ENCODE data around the gene CHTF18. TPM values are rescaled to one million over a fixed set of nuclear protein-coding genes. Genes with fewer than 3 reads are reported as not detected.

CHTF18 gene
- total and polyA plus RNA-seq, 8 donors, result 18.8 to 35.5 (median 24.4) TPM

DNA sequence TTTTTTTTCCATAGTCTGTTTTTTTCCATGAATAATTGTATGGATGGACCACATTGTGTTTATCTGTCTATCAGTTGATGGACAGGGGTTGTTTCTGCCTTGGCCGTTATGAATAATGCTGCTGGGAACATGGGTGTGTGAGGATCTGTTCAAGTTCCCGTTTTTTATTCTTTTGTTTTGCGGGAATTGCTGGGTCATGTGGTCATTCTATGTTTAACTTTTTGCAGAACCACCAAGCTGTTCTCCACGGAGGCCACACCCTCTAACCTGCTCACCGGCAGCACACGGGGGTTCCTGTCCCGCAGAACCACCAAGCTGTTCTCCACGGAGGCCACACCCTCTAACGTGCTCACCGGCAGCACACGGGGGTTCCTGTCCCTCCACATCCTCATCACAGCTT is 33.8 kb upstream of the CHTF18 start:
- intact Hi-C loops (cut with DNase I), result no loop called here
- no peak for DNase-seq
- TF ChIP-seq CTCF (IDR thresholded peaks at IDR 0.05), result no peak
- H3K27me3 ChIP-seq, result peaks cover 0 to 28% of the 10 kb centered on the region in 2 donors
- no peaks in the 10 kb centered on the region for H3K9me3 ChIP-seq
- H3K27ac ChIP-seq, result peak overlapping the region in 1 of 2 donors; percentile 30
- H3K36me3 ChIP-seq, result no peaks in the 10 kb centered on the region
- peak; percentile 15 for ATAC-seq
- H3K4me3 ChIP-seq, result no peak overlapping the region
- H3K4me1 ChIP-seq, result peaks cover 0 to 14% of the 10 kb centered on the region in 2 donors

DNA sequence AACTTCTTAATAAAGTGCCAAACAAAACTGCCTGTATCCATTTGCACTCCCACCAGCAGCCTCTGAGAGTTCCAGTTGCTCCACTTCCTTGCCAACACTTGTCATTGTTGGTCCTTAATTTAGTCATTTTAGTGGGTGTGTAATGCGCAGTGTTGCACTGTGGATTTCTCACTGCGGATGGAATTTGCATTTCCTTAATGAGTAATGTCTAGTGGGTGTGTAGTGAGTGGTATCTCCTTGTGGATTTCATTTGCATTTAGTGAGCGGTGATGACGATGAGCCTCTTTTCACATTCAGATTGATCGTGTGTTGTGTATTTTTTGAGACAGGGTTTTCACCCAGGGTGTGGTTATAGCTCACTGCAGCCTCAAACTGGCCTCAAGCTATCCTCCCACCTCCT is 32.0 kb upstream of the CHTF18 start:
- TF ChIP-seq CTCF (IDR thresholded peaks at IDR 0.05), result no peak
- H3K27me3 ChIP-seq, result peaks cover 0 to 28% of the 10 kb centered on the region in 2 donors
- no peak for ATAC-seq
- H3K4me1 ChIP-seq, result peaks cover 0 to 14% of the 10 kb centered on the region in 2 donors
- H3K4me3 ChIP-seq, result no peak overlapping the region
- H3K36me3 ChIP-seq, result no peaks in the 10 kb centered on the region
- no peak overlapping the region for H3K27ac ChIP-seq
- no peaks in the 10 kb centered on the region for H3K9me3 ChIP-seq
- intact Hi-C loops (cut with DNase I), result no loop called here
- no peak for DNase-seq

DNA sequence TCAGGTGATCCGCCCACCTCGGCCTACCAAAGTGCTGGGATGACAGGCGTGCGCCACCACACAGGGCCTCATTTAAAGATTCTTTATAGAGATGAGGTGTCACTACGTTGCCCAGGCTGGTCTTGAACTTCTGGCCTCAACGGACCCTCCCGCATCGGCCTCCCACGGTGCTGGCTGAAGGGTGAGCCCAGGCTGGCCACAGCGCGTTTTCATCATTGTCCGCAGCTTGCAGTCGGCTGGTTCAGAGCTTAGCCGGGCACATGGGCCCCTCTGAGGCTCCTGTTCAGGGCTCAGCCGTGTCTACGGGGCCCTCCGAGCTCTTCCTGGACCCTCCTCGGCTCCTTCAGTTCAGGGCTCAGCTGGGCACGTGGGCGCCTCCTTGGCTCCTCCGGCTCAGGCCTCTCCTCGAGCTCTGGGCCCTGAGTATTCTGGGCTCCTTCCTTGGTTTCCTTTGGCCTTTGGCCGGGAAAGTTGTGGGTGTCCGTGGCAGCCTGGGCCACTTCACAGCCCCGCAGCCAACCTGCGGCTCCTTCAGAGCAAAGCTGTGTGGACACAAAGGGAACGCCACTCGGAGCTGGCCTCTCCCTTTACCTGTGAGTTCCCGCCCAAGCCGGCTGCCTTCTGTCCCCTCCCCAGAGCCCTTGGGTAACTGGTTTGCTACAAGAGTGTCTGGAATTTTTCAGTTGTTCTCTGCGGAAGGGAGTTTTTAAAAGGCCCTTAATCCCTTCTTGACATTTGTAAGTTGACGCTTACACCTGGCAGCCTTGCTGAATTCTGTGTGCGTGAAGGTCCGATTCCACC is 29.1 kb upstream of the CHTF18 start:
- peak; percentile 78 for ATAC-seq
- peak; percentile 30 to 88 (median 84) for DNase-seq
- peak overlapping the region; percentile 61 to 84 for H3K27ac ChIP-seq
- no peaks in the 10 kb centered on the region for H3K36me3 ChIP-seq
- intact Hi-C loops (cut with DNase I), result no loop called here
- TF ChIP-seq CTCF (IDR thresholded peaks at IDR 0.05), result no peak
- no peak overlapping the region for H3K4me3 ChIP-seq
- peaks cover 0 to 36% of the 10 kb centered on the region in 2 donors for H3K27me3 ChIP-seq
- H3K4me1 ChIP-seq, result peaks cover 0 to 10% of the 10 kb centered on the region in 2 donors
- H3K9me3 ChIP-seq, result no peaks in the 10 kb centered on the region

DNA sequence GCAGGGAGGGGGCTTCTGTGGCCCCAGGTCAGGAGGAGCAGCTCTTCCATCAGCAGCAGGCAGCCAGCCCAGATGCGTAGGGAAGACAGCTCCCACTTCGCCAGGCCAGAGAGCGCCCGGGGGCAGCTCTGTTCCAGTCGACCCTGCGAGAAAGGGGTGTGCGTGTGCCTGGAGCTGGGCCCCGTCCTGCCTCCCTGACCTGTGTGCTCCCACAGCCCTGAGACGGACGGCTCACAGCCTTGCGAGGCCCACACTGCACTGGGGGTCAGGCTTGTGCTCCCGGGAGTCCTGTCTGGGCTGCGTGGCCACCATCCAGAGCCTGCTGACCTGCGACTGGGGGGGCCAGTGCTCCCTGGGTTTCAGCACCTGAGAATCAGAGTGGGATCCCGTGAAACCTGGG is 28.4 kb upstream of the CHTF18 start:
- Histone ChIP-seq H3K36me3 (no peaks in the 10 kb centered on the region), H3K9me3 (no peaks in the 10 kb centered on the region), H3K4me1 (peaks cover 0 to 3% of the 10 kb centered on the region in 2 donors), H3K4me3 (no peak overlapping the region), H3K27ac (peak overlapping the region; percentile 20 to 84), H3K27me3 (peaks cover 0 to 40% of the 10 kb centered on the region in 2 donors)
- TF ChIP-seq CTCF (IDR thresholded peaks at IDR 0.05), result no peak
- ATAC-seq, result peak; percentile 7
- intact Hi-C loops (cut with DNase I), result no loop called here
- peak in 1 of 4 donors; percentile 68 for DNase-seq

- Histone ChIP-seq H3K36me3 (no peaks in the 10 kb centered on the region), H3K27me3 (peaks cover 0 to 38% of the 10 kb centered on the region in 2 donors), H3K4me3 (peak within 1 kb of the TSS; percentile 13 to 20), H3K9me3 (no peaks in the 10 kb centered on the region), H3K27ac (peak within 1 kb of the TSS; percentile 20 to 84), H3K4me1 (no peaks in the 10 kb centered on the region)
- intact Hi-C loops (cut with DNase I), result no loop called here
- TF ChIP-seq CTCF (IDR thresholded peaks at IDR 0.05), result no peak
- ATAC-seq (peak; percentile 64), DNase-seq (peak in 3 of 4 donors; percentile 48 to 84 (median 66))
Measured at GRCh38 chr16:760545-761343, 27.7 kb upstream of the CHTF18 start, which contains the start of gene MSLN. TSS of gene MSLN (plus strand) at chr16:760734. CDS start at chr16:762681, 1,947 bp downstream.
